NOMO-1 treated with DMSO at 0.1 percent for 48 hours (cell line): Measurements from ENCODE around the gene FAM43A.

ENCODE experiments used
- DNase-seq: peaks from one replicate; lab custom pipeline; 2025; ENCODE audit not compliant: unreplicated experiment; lab: John Stamatoyannopoulos, UW

Gene FAM43A

DNA sequence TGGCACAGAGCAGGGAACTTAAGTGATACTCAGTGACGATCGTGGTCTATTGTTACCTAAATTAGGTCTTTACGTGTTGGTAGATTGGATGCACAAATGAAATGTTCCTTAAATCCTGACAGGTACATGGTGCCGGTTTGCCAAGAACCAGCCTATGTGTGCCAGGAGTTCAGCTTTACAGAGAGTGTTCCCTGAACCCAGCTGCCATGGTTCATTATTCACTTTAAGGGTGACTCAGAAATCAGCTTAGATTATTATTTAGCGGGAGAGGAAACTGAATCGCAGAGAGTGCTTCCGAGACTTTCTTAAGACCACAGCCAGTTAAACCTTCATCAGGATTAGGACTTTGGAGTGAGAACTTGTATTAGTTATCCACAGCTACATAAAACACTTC lies 21.5 kb downstream of the FAM43A start:
- no peak for DNase-seq

DNA sequence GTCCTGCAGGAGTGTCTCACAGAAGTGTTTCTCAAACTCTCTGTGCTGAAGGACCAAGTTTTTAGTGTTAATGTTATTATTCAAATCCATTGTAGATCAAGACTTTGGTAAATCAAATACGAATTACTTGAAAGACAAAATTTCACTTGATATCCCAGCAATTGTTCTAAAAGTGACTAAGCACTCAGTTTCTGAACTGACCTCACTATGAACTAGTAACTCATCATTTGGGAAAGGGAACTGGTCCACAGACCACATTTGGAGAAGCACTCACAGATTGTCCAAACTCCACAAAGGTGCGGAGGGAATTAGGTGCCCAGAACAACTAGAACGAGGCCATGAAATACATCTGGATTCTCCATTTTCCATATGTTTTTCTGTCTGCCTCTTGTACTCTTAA lies 25.6 kb downstream of the FAM43A start:
- DNase-seq = no peak

DNA sequence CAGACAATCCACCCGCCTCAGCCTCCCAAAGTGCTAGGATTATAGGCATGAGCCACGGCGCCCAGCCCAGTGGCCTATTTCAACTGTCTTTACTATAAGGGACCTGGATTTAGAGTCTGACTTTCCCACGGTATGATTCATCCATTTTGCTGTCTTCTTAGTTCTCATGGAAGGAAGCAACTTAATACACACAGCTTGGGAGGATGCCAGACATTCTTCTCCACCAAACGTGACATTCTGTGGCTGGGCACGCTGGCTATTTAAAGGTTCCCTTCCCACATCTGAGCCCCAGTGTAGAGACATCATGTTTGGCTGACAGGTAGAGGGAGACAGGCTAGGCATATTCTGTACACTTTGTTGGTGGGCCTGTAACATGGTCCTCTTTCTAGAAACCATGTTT lies 26.2 kb downstream of the FAM43A start:
- DNase-seq = no peak

DNA sequence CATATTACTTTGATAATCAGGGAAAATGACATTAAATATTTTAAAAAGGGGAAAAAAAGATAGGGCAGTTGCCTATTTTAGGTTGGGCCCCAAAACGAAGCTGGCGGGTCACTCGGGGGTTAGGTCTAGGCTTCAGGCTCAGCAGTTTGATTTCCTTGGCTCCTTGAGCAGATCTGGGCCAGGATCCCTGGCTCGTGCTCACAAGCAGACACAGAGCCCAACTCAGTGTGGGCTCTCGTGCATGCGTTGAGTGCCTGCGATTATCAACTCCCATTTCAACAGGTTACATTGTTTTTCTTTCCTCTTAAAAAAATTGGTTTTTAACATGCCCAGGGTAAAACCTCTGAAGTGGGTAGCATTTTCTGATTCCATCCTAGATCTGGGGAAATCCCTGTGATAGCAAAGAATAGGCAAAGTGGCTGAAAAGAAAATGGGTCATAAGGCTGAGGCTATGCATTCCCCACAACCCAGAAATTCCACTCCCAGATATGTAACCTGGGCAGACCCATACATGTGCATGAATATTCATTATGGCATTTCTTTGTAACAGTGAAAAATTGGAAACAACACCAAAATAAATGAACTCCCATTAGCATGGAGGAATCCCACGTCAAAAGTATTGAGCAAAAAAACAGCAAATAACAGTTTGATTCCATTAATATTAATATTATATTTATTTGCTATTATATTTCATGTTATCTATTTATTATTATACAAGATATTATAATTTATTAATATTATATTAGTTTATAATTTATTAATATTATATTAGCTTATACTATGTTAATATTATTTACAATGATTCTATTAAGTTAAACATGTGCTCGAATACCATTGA lies 27.8 kb downstream of the FAM43A start:
- no peak for DNase-seq

DNA sequence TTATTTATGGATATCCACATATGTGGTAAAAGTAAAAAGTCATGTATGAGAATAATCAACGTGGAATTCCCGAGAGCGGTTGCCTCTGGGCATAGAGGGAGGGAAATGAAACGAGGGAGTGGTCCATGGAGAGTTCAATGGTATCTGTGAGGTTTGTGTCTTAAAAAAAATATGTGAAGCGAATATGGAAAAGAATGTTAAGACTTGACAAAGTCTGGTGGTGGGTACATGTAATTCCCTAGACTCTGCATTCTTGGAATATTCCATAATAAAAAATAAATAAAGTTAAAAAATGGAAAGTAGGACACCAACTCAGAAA lies 28.4 kb downstream of the FAM43A start:
- DNase-seq = no peak

DNA sequence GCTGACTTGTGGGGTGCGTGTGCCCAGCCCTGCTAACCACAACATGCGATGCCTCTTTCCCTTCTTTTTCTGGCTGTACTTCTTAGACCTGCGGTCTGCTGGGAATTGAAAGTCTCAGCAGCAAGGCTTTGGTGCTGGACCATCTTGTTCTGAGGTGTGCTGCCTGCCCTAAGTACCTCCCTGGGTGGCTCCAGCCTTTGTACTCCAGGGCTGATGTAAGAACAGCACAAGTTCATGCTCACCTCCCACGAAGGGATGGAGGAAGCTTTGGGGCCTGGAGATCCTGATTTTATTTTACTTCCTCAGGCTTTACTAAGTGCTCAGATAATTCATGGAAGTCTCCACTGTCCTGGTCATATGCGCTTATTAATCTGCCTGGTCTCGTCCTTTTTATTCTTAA lies 28.9 kb downstream of the FAM43A start:
- no peak for DNase-seq

DNA sequence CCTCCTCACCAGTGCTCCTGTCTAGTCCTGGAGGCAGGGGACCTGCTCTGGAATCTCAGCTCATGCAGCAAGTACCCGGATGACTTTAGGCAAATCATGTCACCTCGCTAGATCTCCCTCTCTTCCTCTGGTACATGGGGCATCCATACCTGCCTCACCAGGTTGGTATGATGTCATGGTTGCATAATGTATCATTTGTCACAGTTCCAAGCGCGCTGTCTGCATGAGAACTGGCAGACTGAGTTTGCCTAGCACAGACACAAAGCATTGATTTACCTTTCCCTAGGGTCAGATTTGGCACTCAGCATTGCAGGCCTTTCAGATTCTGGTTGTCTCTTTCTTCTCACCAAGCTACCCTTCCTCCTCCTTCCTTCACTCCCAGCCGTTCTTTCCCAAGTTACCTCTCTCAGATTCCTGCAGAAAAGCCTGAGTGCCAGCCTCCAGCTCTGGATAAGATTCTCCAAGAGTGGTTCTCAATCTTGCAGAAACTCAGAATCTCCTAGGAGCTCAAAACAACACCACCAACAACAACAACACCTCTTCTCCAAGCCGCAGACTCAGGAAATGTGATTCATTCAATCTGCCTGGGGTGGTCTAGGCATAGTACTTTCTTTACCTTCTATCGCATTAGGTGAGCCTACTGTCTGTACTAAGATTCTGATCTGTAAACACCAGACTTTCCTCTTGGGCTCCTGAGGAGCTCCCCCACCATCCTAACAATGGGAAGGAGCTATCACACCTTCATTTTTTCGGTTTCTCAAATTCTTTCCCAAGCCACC lies 29.5 kb downstream of the FAM43A start:
- DNase-seq = no peak

DNA sequence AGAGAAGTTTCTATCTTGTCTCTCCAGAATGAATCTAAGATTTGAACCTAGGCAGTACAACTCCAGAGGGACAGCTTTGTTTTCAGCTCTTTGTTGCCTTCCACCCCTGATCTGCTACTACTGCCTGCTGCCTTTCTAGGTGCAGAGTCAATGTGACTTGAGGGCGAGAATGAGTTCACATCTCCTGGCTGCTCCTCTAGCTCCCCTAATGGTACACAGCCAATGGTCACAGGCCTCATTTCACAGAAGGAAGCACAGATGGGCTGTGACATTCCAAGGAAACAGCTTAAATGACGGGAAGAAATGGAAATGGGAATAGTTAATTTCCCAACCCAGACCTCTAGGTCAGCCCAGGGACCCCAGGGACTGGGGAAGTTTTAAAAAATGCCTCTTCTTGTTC lies 32.4 kb downstream of the FAM43A start:
- no peak for DNase-seq

DNA sequence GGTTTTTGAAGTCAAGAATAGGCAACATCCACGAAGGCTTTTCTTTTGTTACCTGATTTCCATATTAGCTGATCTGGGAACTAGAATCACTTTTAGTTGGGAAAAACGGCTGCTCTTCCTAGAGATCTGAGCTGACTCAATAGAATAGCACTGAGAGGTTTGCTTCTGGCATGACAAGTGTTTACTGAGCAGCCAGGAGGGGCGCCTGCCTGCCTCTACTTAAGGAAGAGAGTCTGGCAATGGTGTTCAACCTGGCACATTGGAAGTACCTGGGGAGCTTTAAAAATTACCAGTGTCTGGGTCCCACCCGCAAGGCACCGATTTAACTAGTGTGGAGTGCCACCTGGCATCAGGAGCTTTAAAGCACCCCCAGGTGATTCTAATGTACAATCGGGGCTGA lies 34.4 kb downstream of the FAM43A start:
- no peak for DNase-seq

DNA sequence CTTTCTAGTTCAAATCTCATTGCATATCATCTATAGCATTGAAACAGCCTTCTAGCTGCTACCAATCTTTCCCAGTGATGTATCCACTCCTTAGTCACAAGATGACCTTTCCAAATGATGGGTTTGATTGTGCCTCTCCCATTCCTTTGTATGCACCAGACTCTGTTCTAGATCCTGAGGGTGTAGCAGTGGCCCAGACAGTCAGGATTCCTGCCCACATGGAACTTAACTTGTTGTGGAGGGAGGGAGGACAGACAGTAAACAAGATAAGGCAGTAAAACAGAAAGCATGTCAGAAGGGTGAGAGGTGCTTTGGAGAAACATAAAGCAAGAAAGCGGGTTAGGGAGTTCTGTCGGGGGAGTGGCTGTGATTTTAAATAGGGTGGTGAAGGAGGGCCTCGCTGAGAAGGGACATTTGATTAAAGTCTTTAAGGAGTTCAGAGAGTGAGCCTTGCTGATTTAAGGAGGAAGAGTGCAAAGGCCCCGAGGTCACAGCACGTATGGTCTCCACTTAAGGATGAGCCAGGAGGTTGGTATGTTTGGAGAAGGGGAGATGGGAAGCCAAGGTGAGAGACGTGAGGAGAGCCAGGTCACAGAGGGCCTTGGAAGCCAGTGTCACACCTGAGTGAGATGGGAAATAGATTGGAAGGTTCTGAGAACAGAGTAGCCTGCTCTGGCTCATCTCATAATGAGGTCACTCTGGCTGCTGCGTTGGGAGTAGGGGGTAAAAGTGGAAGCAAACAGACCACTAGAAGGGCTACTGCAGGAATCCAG lies 38.3 kb downstream of the FAM43A start:
- DNase-seq = no peak

DNA sequence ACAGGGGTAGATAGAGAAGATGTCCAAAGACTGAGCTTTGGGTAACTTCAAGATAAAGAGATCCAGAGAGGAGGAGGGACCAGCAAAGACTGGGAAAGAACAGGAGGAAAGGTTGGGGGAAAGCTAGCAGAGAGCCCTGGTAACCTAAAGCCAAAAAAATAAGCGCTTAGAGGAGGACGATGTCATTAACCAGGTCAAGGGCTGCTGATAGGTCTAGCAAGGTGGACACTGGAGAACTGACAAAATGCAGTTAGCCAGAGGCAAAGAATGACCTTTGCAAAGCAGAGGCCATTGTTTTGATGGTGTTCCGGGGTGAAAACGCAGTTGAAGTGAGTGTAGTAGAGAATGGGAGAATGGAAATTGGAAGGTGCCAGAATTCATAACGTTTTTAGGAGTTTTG lies 39.7 kb downstream of the FAM43A start:
- DNase-seq = no peak

DNA sequence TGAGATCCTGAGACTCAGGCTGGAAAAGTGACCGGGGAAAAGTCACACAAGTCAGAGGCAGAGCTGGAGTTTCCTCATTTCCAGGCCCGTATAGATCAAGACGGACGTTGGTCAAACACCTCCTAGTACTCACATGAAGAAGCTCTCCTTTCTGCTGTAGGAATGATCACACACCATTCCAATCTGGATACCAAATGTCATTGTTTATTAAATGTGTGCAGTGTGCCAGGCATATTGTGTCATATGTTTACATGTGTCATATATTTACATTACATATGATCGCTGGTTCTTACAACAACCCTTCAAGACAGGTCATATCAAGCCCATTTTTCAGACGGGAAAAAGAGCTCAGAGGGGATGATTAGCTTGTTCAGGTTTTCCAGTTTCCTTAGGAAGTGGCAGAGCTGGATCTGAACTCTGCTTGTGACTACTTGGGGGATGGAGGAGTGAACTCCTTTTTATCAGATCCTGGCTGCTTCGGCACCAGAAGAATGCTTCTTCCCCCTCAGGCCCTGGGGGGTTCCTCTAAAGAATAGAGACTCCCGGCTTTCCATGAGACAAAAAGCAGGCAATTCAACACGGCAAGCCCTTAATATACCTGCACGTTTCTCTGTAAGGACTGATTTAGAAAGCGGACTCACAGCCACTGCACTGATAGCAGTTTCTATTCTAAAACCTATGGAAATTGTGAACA lies 41.9 kb downstream of the FAM43A start:
- DNase-seq = no peak

DNA sequence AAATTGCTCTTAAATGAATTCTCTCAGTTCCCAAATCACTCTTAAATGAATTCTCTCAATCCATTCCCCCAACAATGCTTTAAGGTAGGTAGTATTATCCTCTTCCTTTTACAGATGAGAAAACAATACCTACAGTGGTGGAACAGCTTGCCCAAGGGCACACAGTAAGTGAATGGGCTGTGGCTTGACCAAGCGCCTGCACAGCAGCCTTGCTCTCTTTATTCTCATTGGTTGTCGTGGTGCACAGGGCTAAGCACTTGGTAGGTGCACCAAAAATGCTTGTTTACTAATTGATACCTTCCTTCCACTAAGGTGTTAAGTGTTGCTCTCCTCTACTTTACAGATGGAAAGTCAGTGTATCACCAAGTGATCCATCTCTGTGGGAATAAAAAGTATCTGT lies 43.3 kb downstream of the FAM43A start:
- DNase-seq = no peak

DNA sequence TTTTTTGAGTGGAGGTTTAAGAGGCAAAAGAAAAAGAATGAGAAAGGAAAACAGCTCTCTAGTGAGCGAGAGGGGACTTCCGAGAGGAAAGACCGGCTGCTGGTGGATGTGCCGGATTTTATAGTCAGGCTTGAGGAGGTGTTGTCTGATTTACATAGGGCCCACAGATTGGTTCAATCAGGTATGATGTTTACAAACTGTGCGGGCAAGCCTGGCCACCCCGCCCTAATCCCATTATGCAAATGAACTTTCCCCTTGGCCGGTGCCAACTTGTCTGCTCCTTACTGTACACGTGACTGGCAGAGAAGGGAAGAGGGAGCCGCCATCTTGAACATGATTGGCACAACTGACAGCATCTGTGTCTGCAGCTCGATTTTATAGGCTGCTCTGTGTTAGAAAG lies 44.7 kb downstream of the FAM43A start:
- DNase-seq = no peak

DNA sequence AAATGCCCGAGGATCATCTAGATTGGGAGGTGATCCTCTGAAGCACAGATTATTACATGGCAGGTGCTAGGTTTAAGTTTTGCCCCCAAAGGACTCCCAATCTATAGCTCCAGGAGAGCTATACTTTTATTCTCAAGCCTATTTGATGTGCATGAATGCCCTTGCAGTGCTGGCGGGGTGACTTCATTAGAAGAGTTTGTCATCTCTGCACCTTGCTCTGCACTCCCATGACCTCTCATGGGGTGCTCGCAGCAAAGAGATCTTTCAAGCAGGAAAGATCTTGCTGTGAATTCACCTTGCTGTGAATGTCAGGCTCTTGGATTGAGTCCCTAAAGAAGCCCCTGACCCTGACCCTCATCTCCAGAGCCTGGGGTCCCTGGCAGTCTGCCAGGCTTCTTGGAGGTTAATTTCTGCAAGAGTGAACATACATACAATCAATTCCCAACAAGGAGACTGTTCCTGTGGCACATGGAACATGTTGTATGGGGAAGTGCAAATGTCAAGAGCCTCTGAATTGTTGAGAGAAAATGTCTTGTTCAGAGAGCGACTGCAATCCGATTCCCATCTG lies 45.9 kb downstream of the FAM43A start:
- DNase-seq = no peak

DNA sequence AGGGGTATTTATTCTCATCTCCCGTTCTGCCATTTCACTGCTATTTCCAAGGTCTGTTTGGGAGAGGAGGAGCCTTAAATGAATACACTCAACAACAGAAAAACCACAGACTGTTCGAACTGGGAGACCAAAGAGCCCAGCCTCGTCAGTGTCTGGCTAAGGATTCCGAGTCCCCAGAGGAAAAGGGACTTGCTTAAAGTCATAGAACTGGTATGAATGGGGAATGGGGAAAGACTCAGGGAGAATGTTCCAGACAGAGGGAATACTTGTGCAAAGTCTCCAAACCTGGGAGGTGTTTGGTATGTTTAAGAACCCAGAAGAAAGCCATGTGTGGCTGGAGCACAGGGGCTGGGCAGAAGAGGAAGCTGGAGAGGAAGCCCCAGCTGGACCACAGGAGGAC lies 46.9 kb downstream of the FAM43A start:
- no peak for DNase-seq

DNA sequence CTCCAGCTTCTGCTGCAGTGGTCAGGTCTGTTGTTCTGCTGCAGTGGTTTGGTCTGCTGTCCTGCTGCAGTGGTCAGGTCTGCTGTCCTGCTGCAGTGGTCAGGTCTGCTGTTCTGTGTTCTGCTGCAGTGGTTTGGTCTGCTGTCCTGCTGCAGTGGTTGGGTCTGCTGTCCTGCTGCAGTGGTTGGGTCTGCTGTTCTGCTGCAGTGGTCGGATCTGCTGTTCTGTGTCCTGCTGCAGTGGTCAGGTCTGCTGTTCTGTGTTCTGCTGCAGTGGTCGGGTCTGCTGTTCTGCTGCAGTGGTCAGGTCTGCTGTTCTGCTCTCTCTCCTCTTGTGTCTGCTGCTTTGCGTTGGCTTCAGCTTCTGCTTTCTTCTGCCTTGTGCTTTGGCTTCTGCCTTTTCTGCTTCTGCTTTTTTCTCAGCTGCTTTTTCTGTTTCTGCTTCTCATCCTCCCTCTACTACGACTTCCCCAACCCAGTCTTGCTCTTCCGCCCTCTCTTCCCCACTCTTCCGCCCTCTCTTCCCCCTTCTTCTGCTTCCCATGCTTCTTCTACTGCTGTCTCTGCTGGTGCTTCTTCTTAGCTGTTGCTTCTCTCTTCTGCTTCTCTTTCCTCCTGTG lies 50.7 kb downstream of the FAM43A start:
- DNase-seq = peak; percentile 94

DNA sequence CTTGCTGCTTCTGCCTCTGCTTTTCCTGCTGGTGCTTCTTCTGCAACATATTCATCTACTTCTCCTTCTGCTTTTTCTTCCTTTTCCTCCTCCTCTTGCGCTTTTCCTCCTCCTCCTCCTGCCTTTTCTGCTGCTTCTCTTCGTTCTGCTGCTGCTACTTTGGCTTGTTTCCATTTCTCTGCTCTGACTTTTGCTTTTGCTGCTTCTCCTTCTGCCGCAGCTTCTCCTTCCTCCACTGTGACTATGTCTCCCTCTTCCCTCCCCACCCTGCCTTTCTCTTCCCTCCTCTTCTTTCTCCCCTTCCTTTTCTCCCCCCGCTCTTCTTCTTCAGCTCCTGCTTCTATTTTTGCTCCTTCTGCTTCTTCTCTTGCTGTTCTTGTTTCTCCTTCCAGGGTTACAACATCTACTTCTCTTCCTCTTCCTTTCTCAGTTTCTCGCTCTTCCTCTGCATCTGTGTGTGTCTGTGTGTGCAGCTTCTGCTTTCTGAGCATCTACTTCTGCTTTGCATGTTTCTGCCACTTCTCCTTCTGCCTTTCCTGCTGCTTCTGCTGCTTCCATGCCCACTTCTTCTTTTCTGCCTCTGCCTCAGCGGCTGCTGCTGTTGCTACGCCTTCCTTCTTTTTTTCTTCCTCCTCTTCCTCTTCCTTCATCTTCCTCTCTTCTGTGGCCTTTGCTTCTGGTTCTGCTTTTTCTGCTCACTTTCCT lies 51.4 kb downstream of the FAM43A start:
- peak; percentile 99 for DNase-seq
